Upper lobe of right lung (tissue), 1 donor: ENCODE results near the gene SCAP. TPM values are rescaled to one million over a fixed set of nuclear protein-coding genes. Genes with fewer than 3 reads are reported as not detected.

ENCODE experiments used
- ATAC-seq: fragments of 200-7000 bp; cut with Tn5 transposase; one replicate; pipeline ENCODE4 v1.9.1; 2020; ENCODE audit warnings: mild to moderate bottlenecking, moderate library complexity
- DNase-seq: peaks from one replicate; pipeline ENCODE4 v3.0.0-alpha.2; 2020
- H3K27ac ChIP-seq: fragments of 200-600 bp; one replicate; pipeline ENCODE4 v1.8.0; 2022
- H3K27me3 ChIP-seq: fragments of 200-600 bp; one replicate; pipeline ENCODE4 v1.8.0; 2022; ENCODE audit warnings: mild to moderate bottlenecking
- H3K36me3 ChIP-seq: fragments of 200-600 bp; one replicate; pipeline ENCODE4 v1.8.0; 2022
- H3K4me1 ChIP-seq: fragments of 200-600 bp; one replicate; pipeline ENCODE4 v1.8.0; 2022
- H3K4me3 ChIP-seq: fragments of 200-600 bp; one replicate; pipeline ENCODE4 v1.8.0; 2022; ENCODE audit warnings: mild to moderate bottlenecking
- H3K9me3 ChIP-seq: fragments of 200-600 bp; one replicate; pipeline ENCODE4 v1.8.0; 2022
- intact Hi-C: fragments of 100-400 bp; cut with DNase I; formaldehyde crosslinking; loops from one replicate; pipeline ENCODE4 v1.11.0; 2022
- total RNA-seq: library from RNA; stranded (reverse); fragmentation: NEBNext Ultra II Directional; extraction: Animal tissue kit (Norgen Biotek cat#: 25700); gene quantifications from one replicate; pipeline ENCODE4 v1.2.1, GENCODE V29; 2021
- TF ChIP-seq, protein P1 (sequence below): fragments of 200-600 bp; IDR thresholded peaks from one replicate; pipeline ENCODE4 v1.8.0; 2022; ENCODE audit warnings: antibody characterized with exemption
- donor health status: DM: no; HTN: yes; CAD: no; lungs with severe emphysema.

The SCAP gene
- total RNA-seq, 1 donor from 2014 or later, result 66.5 TPM

DNA sequence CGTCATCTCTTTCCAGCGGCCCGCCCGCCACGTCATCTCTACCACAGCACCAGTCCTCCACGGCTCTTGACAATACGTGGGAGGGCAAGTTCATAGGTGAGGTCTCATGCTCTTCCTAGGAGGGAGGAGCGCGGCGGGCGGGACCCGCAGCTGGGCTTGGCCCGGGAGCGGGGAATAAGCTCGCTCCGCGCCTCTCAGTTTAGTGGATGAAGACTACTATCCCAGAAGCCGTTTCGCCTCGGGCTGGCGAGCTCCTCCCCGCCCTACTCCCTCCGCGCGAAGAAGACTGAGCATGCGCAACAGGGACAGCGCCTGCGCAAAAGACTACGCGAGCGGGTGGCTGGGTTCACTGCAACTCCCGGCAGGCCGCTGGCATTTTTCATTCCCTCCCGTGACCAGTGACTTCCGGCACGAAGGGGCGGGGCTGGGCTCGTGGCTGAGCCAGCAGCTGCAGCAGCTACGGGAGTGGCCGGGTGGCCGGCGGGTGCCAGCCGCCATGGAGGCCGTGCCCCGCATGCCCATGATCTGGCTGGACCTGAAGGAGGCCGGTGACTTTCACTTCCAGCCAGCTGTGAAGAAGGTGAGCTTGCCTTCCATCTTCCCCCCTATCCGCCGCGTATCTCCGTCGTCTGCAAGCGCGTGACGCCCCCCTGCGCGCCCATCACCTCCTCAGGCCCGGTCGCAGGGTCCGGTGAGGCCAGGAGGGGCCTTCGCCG, 95.0 kb downstream of the SCAP start, which contains the start of gene PTPN23:
PTPN23 (plus strand) TSS at position 421 of the 716 bp plus-strand sequence; CDS start at position 497, 76 bp downstream.
- DNase-seq (peak; percentile 100), ATAC-seq (peak; percentile 93)
- Histone ChIP-seq H3K27ac (peak within 1 kb of the TSS; percentile 91), H3K27me3 (no peaks in the 10 kb centered on the region), H3K4me1 (peaks cover 26% of the 10 kb centered on the region), H3K36me3 (no peaks in the 10 kb centered on the region), H3K4me3 (peak within 1 kb of the TSS; percentile 74), H3K9me3 (no peaks in the 10 kb centered on the region)
- TF ChIP-seq, protein P1, sequence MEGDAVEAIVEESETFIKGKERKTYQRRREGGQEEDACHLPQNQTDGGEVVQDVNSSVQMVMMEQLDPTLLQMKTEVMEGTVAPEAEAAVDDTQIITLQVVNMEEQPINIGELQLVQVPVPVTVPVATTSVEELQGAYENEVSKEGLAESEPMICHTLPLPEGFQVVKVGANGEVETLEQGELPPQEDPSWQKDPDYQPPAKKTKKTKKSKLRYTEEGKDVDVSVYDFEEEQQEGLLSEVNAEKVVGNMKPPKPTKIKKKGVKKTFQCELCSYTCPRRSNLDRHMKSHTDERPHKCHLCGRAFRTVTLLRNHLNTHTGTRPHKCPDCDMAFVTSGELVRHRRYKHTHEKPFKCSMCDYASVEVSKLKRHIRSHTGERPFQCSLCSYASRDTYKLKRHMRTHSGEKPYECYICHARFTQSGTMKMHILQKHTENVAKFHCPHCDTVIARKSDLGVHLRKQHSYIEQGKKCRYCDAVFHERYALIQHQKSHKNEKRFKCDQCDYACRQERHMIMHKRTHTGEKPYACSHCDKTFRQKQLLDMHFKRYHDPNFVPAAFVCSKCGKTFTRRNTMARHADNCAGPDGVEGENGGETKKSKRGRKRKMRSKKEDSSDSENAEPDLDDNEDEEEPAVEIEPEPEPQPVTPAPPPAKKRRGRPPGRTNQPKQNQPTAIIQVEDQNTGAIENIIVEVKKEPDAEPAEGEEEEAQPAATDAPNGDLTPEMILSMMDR, result no peak
- intact Hi-C loops, result no loop called here

DNA sequence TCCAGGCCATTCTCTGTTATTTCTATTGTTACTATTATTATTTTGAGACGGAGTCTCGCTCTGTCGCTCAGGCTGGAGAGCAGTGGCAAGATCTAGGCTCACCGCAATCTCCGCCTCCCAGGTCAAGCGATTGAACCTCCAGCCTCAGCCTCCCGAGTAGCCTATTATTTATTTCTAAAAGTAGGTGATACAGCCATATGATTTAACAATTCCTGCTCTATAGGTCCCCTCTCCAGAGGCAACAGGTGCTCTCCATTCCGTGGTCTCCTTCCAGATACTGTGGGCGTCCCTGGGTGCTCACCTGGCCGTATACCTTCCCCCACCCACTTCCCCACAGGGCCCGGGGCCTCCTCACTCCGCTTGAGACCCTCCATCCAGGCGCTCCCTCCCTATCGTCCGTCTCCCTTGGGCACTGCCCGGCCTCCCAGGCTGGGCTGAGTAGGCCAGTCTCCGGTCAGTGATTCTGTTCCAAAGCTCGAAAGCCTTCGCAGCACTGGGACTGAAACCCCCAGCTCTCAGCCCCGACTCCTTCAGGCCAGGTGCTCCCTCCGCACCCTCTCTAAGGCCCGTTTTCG, 95.6 kb downstream of the SCAP start:
- Histone ChIP-seq H3K4me1 (peaks cover 20% of the 10 kb centered on the region), H3K27ac (peak overlapping the region; percentile 91), H3K27me3 (no peaks in the 10 kb centered on the region), H3K9me3 (no peaks in the 10 kb centered on the region), H3K36me3 (no peaks in the 10 kb centered on the region), H3K4me3 (peak overlapping the region; percentile 74)
- intact Hi-C loops, result no loop called here
- ATAC-seq (no peak), DNase-seq (no peak)
- TF ChIP-seq, protein P1, result no peak

DNA sequence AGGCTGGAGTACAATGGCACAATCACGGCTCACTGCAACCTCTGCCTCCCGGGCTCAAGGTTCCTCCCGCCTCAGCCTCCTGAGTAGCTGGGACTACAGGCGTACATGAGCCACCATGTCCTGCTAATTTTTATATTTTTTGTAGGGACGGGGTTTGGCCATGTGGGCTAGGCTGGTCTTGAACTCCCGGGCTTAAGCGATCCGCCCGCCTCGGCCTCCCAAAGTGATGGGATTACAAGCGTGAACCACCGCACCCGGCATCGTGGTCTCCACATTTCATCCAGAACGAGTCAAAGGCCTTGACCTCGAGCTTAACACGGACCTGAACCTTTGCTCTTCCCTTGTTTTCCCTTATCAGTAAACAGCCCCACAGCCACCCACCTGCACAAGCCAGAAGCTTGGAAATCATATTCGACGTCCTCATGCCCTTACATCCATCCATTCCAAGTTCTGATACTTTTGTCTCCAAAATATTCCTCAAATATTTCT, 96.3 kb downstream of the SCAP start:
- Histone ChIP-seq H3K4me3 (peak overlapping the region; percentile 74), H3K27me3 (no peaks in the 10 kb centered on the region), H3K9me3 (no peaks in the 10 kb centered on the region), H3K27ac (peak overlapping the region; percentile 91), H3K36me3 (no peaks in the 10 kb centered on the region), H3K4me1 (peaks cover 20% of the 10 kb centered on the region)
- TF ChIP-seq, protein P1, result no peak
- ATAC-seq, result no peak
- DNase-seq, result no peak
- intact Hi-C loops, result no loop called here

DNA sequence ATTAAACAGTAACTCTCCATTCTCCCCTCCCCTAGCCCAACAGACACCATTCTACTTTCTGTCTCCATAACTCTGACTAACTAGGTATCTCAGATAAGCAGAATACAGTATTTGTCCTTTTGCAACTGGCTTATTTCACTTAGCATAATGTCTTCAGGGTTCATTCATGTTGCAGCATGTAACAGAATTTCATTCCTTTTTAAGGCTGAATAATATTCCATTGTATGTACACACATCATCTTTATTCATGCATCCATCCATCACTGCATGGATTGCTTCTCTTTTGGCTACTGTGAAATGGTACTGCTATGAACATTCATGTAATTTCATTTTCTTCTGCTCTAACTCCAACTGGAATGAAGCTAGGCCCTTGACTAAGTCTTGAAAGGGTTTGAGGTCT, 96.9 kb downstream of the SCAP start:
- Histone ChIP-seq H3K36me3 (no peaks in the 10 kb centered on the region), H3K4me1 (peaks cover 20% of the 10 kb centered on the region), H3K27me3 (no peaks in the 10 kb centered on the region), H3K9me3 (no peaks in the 10 kb centered on the region), H3K27ac (no peak overlapping the region), H3K4me3 (no peak overlapping the region)
- ATAC-seq, result no peak
- DNase-seq, result no peak
- TF ChIP-seq, protein P1, result no peak
- intact Hi-C loops, result no loop called here

DNA sequence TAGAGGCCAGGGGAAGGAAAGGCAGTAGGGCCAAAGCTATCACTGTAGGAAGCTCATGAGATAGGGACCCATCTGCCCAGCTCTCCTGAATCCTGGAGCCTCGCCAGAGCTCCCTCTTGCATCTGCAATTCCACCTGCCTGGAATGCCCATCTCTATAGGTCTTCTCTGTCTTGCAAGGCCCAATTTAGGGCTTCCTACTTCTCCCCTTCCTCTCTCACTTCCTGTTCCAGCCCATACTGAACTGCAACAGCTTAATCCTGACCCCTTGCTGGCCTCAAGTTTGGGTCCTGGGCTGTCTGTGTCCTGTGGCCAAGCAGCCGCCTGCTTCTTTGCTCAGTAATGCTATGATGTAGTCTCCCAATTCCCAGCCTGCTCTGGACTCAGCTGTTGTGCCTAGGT, 98.6 kb downstream of the SCAP start:
- Histone ChIP-seq H3K9me3 (no peaks in the 10 kb centered on the region), H3K27ac (no peak overlapping the region), H3K27me3 (no peaks in the 10 kb centered on the region), H3K36me3 (no peaks in the 10 kb centered on the region), H3K4me3 (no peak overlapping the region), H3K4me1 (peaks cover 18% of the 10 kb centered on the region)
- DNase-seq, result no peak
- no peak for ATAC-seq
- intact Hi-C loops, result no loop called here
- TF ChIP-seq, protein P1, result no peak
